ENCODE data around the gene UBAC1. TPM values are rescaled to one million over a fixed set of nuclear protein-coding genes. Genes with fewer than 3 reads are reported as not detected.

Gene UBAC1
- total and polyA plus RNA-seq, 5 donors from 2014 or later, result 17.8 to 27.7 (median 23.8) TPM

- H3K9me3 Mint-ChIP-seq, result no peaks in the 10 kb centered on the region
- H3K27me3 Mint-ChIP-seq, result no peaks in the 10 kb centered on the region
- Histone ChIP-seq H3K9me3 (ENCODE audit: control insufficient read depth in 2 of 2, low read length in 2 of 2) (no peaks in the 10 kb centered on the region), H3K4me3 (ENCODE audit: low read depth, low read length) (no peak overlapping the region), H3K27ac (ENCODE audit: insufficient read depth, low read length, poor library complexity, severe bottlenecking) (peak overlapping the region; percentile 8), H3K36me3 (ENCODE audit: control insufficient read depth, insufficient read depth, low read length) (no peaks in the 10 kb centered on the region), H3K27me3 (ENCODE audit: control insufficient read depth, insufficient read depth, low read length) (no peaks in the 10 kb centered on the region), H3K4me1 (ENCODE audit: control insufficient read depth, insufficient read depth, low read length, poor library complexity, severe bottlenecking) (peaks cover 17% of the 10 kb centered on the region)
- peak; percentile 22 to 89 (median 70) for DNase-seq
- H3K27ac Mint-ChIP-seq, result peak overlapping the region in 2 of 3 donors; percentile 60 to 80
- H3K4me1 Mint-ChIP-seq, result peaks cover 0 to 22% (median 6%) of the 10 kb centered on the region in 4 donors
- peak; percentile 90 to 95 for ATAC-seq (ENCODE audit: low read depth in 2 of 2)
- no peaks in the 10 kb centered on the region for H3K36me3 Mint-ChIP-seq
- H3K4me3 Mint-ChIP-seq, result peak overlapping the region; percentile 23 to 80 (median 32)
Measured at GRCh38 chr9:135978642-135979546, 17.7 kb upstream of the UBAC1 start.

- H3K27ac ChIP-seq (ENCODE audit: insufficient read depth, low read length, poor library complexity, severe bottlenecking), result no peak overlapping the region
- H3K4me3 ChIP-seq (ENCODE audit: low read depth, low read length), result no peak overlapping the region
- Mint-ChIP-seq H3K4me3 (no peak overlapping the region), H3K27ac (no peak overlapping the region), H3K4me1 (peaks cover 0 to 24% (median 7%) of the 10 kb centered on the region in 4 donors), H3K27me3 (no peaks in the 10 kb centered on the region), H3K9me3 (no peaks in the 10 kb centered on the region), H3K36me3 (no peaks in the 10 kb centered on the region)
- ATAC-seq (ENCODE audit: low read depth in 2 of 2) (no peak), DNase-seq (no peak)
- H3K27me3 ChIP-seq (ENCODE audit: control insufficient read depth, insufficient read depth, low read length), result no peaks in the 10 kb centered on the region
- no peaks in the 10 kb centered on the region for H3K9me3 ChIP-seq (ENCODE audit: control insufficient read depth in 2 of 2, low read length in 2 of 2)
- peaks cover 17% of the 10 kb centered on the region for H3K4me1 ChIP-seq (ENCODE audit: control insufficient read depth, insufficient read depth, low read length, poor library complexity, severe bottlenecking)
- no peaks in the 10 kb centered on the region for H3K36me3 ChIP-seq (ENCODE audit: control insufficient read depth, insufficient read depth, low read length)
Measured at GRCh38 chr9:135976944-135977343, 15.8 kb upstream of the UBAC1 start.

- H3K27ac ChIP-seq (ENCODE audit: insufficient read depth, low read length, poor library complexity, severe bottlenecking), result no peak overlapping the region
- Mint-ChIP-seq H3K4me1 (peaks cover 0 to 24% (median 7%) of the 10 kb centered on the region in 4 donors), H3K36me3 (no peaks in the 10 kb centered on the region), H3K27ac (no peak overlapping the region), H3K9me3 (no peaks in the 10 kb centered on the region), H3K27me3 (no peaks in the 10 kb centered on the region), H3K4me3 (no peak overlapping the region)
- no peak overlapping the region for H3K4me3 ChIP-seq (ENCODE audit: low read depth, low read length)
- DNase-seq (no peak), ATAC-seq (ENCODE audit: low read depth in 2 of 2) (no peak)
- H3K27me3 ChIP-seq (ENCODE audit: control insufficient read depth, insufficient read depth, low read length), result no peaks in the 10 kb centered on the region
- no peaks in the 10 kb centered on the region for H3K36me3 ChIP-seq (ENCODE audit: control insufficient read depth, insufficient read depth, low read length)
- H3K9me3 ChIP-seq (ENCODE audit: control insufficient read depth in 2 of 2, low read length in 2 of 2), result no peaks in the 10 kb centered on the region
- H3K4me1 ChIP-seq (ENCODE audit: control insufficient read depth, insufficient read depth, low read length, poor library complexity, severe bottlenecking), result peaks cover 17% of the 10 kb centered on the region
Measured at GRCh38 chr9:135976531-135976930, 15.4 kb upstream of the UBAC1 start.

GRCh38 chr9:135975834-135976233 is 14.7 kb upstream of the UBAC1 start:
- no peak for ATAC-seq (ENCODE audit: low read depth in 2 of 2)
- no peaks in the 10 kb centered on the region for H3K36me3 Mint-ChIP-seq
- Histone ChIP-seq H3K27ac (ENCODE audit: insufficient read depth, low read length, poor library complexity, severe bottlenecking) (no peak overlapping the region), H3K4me1 (ENCODE audit: control insufficient read depth, insufficient read depth, low read length, poor library complexity, severe bottlenecking) (peaks cover 17% of the 10 kb centered on the region), H3K27me3 (ENCODE audit: control insufficient read depth, insufficient read depth, low read length) (no peaks in the 10 kb centered on the region), H3K4me3 (ENCODE audit: low read depth, low read length) (no peak overlapping the region), H3K36me3 (ENCODE audit: control insufficient read depth, insufficient read depth, low read length) (no peaks in the 10 kb centered on the region), H3K9me3 (ENCODE audit: control insufficient read depth in 2 of 2, low read length in 2 of 2) (no peaks in the 10 kb centered on the region)
- H3K4me3 Mint-ChIP-seq, result no peak overlapping the region
- no peaks in the 10 kb centered on the region for H3K27me3 Mint-ChIP-seq
- peak overlapping the region in 1 of 3 donors; percentile 66 for H3K27ac Mint-ChIP-seq
- no peak for DNase-seq
- no peaks in the 10 kb centered on the region for H3K9me3 Mint-ChIP-seq
- H3K4me1 Mint-ChIP-seq, result peaks cover 0 to 24% (median 7%) of the 10 kb centered on the region in 4 donors

GRCh38 chr9:135974220-135974573 is 13.0 kb upstream of the UBAC1 start:
- no peak overlapping the region for H3K4me3 Mint-ChIP-seq
- peaks cover 11% of the 10 kb centered on the region for H3K4me1 ChIP-seq (ENCODE audit: control insufficient read depth, insufficient read depth, low read length, poor library complexity, severe bottlenecking)
- peaks cover 0 to 13% (median 5%) of the 10 kb centered on the region in 4 donors for H3K4me1 Mint-ChIP-seq

GRCh38 chr9:135973277-135974219 is 12.4 kb upstream of the UBAC1 start:
- Histone ChIP-seq H3K4me3 (ENCODE audit: low read depth, low read length) (no peak overlapping the region), H3K9me3 (ENCODE audit: control insufficient read depth in 2 of 2, low read length in 2 of 2) (no peaks in the 10 kb centered on the region), H3K27ac (ENCODE audit: insufficient read depth, low read length, poor library complexity, severe bottlenecking) (no peak overlapping the region), H3K27me3 (ENCODE audit: control insufficient read depth, insufficient read depth, low read length) (no peaks in the 10 kb centered on the region), H3K36me3 (ENCODE audit: control insufficient read depth, insufficient read depth, low read length) (no peaks in the 10 kb centered on the region), H3K4me1 (ENCODE audit: control insufficient read depth, insufficient read depth, low read length, poor library complexity, severe bottlenecking) (peaks cover 4% of the 10 kb centered on the region)
- Mint-ChIP-seq H3K27ac (no peak overlapping the region), H3K27me3 (no peaks in the 10 kb centered on the region), H3K4me3 (no peak overlapping the region), H3K36me3 (no peaks in the 10 kb centered on the region), H3K9me3 (no peaks in the 10 kb centered on the region), H3K4me1 (peaks cover 0 to 7% (median 2%) of the 10 kb centered on the region in 4 donors)
- no peak for ATAC-seq (ENCODE audit: low read depth in 2 of 2)
- no peak for DNase-seq

More at GRCh38 chr9:135974220-135974573, 13.0 kb upstream of the UBAC1 start:
- H3K27me3 ChIP-seq (ENCODE audit: control insufficient read depth, insufficient read depth, low read length), result no peaks in the 10 kb centered on the region
- no peaks in the 10 kb centered on the region for H3K9me3 ChIP-seq (ENCODE audit: control insufficient read depth in 2 of 2, low read length in 2 of 2)
- H3K36me3 ChIP-seq (ENCODE audit: control insufficient read depth, insufficient read depth, low read length), result no peaks in the 10 kb centered on the region
- DNase-seq (no peak), ATAC-seq (ENCODE audit: low read depth in 2 of 2) (no peak)
- Mint-ChIP-seq H3K27ac (no peak overlapping the region), H3K36me3 (no peaks in the 10 kb centered on the region), H3K9me3 (no peaks in the 10 kb centered on the region), H3K27me3 (no peaks in the 10 kb centered on the region)
- H3K27ac ChIP-seq (ENCODE audit: insufficient read depth, low read length, poor library complexity, severe bottlenecking), result no peak overlapping the region
- H3K4me3 ChIP-seq (ENCODE audit: low read depth, low read length), result no peak overlapping the region

GRCh38 chr9:135971892-135972291 is 10.7 kb upstream of the UBAC1 start:
- H3K4me1 Mint-ChIP-seq, result peaks cover 0 to 13% (median 8%) of the 10 kb centered on the region in 4 donors
- DNase-seq (peak; percentile 27 to 52 (median 35)), ATAC-seq (ENCODE audit: low read depth in 2 of 2) (no peak)
- H3K27ac ChIP-seq (ENCODE audit: insufficient read depth, low read length, poor library complexity, severe bottlenecking), result no peak overlapping the region
- no peaks in the 10 kb centered on the region for H3K4me1 ChIP-seq (ENCODE audit: control insufficient read depth, insufficient read depth, low read length, poor library complexity, severe bottlenecking)
- H3K4me3 Mint-ChIP-seq, result no peak overlapping the region
- H3K27ac Mint-ChIP-seq, result no peak overlapping the region
- H3K27me3 ChIP-seq (ENCODE audit: control insufficient read depth, insufficient read depth, low read length), result no peaks in the 10 kb centered on the region
- no peaks in the 10 kb centered on the region for H3K36me3 Mint-ChIP-seq
- no peaks in the 10 kb centered on the region for H3K9me3 ChIP-seq (ENCODE audit: control insufficient read depth in 2 of 2, low read length in 2 of 2)
- H3K9me3 Mint-ChIP-seq, result no peaks in the 10 kb centered on the region
- H3K4me3 ChIP-seq (ENCODE audit: low read depth, low read length), result no peak overlapping the region
- H3K27me3 Mint-ChIP-seq, result peaks cover 5% of the 10 kb centered on the region
- no peaks in the 10 kb centered on the region for H3K36me3 ChIP-seq (ENCODE audit: control insufficient read depth, insufficient read depth, low read length)

All from CD4-positive, CD25-positive, alpha-beta regulatory T cell (primary cell).